ENCODE data around the gene DNAJB5. TPM values are rescaled to one million over a fixed set of nuclear protein-coding genes. Genes with fewer than 3 reads are reported as not detected.

DNAJB5 gene
- total RNA-seq, 4 donors from 2014 or later = 4.5 to 11.2 (median 9.0) TPM

DNA sequence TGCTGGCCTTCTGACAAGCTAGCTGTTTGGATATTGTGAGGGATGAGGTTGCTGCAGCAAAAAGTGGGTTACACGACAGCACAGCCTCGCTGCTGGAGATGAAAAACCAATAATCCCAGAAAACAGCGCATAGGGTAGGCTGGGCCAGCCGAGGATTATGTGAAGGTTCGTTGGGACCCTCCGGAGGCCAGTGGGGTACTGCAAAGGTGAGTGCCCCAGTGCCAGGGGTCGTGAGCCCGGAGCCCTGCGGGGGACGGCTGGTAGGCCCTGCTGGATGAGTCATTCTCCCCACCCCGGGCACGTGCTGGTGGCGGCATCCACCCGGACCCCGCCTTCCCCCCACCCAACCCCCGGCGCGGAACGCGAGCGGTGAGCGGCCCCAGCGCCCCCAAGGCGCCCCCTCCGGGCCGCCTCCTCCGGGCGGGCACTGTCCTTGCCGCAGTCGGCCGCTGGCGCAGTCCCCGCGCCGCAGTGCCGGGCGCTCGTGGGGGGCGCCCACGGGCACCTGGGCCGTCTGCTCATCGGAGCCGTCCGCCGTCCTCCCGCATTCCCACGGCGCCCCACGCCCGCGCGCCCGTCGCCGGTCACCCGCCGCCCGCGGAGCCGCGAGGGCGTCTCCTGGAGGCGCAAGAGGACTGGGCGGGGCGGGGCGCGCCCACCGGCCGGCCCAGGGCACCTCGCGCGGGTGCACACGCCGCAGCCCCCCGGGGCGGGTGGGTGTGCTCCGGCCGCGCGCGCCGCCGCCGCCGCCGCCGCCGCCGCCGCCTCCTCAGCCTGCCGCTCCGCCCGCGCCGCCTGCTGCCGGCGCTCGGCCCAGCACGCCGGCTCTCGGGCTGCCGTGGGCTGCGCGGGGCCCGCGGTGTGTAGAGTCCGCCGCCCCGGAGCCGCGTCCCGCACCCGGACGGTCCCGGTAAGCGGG is 31.8 kb upstream of the DNAJB5 start, which contains the start of gene PHF24:
TSS of gene PHF24 (plus strand) at position 794 of the 919 bp plus-strand sequence. CDS start 13,014 bp downstream, outside the sequence.
- H3K27me3 ChIP-seq = peaks cover 0 to 38% of the 10 kb centered on the region in 2 donors
- H3K27ac ChIP-seq = no peak within 1 kb of the TSS
- no peaks in the 10 kb centered on the region for H3K9me3 ChIP-seq
- peak within 1 kb of the TSS in 3 of 4 donors; percentile 25 to 57 (median 26) for H3K4me3 ChIP-seq
- DNase-seq (ENCODE audit: low spot score in 2 of 2) = no peak
- WGBS, 2 donors = 2 to 3% methylated on average over 24 to 29 of the region's 116 CpGs
- peaks cover 0 to 11% (median 4%) of the 10 kb centered on the region in 4 donors for H3K4me1 ChIP-seq
- H3K36me3 ChIP-seq = no peaks in the 10 kb centered on the region
- TF ChIP-seq CTCF (IDR thresholded peaks at IDR 0.05) (no peak), EP300 (IDR thresholded peaks at IDR 0.05) (no peak)

DNA sequence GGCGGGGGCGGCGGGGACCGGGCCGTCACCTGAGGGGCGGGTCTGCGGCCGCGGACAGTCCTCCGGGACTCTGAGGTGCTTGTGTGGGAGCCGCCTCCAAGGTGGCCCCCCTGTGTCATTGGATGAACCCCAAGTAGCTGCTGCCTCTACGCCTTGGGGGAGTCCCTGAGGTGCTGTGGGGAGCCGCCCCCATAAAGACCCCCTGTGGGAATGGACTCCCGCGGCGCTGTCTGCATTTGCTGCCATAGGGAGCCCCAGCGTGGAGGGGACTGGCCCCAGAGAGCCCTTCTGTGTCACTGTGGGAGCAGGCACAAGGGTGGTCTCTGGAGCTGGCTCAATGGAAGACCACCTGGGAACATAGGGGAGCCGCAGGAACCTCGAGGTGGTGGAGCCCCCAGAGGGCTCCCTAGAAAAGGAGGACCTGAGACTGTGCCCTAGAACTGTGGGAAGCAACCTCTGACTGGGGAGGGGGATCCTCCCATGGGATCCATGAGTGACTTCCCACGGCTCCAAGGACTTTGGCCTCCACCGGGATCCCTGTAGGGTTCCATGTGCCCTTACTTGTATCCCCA is 31.0 kb upstream of the DNAJB5 start:
- TF ChIP-seq POLR2A (IDR thresholded peaks at IDR 0.05) = no peak
- no peak for TF ChIP-seq EP300 (IDR thresholded peaks at IDR 0.05)
- no peak for TF ChIP-seq CTCF (IDR thresholded peaks at IDR 0.05)

GRCh38 chr9:34959461-34959860 is 30.1 kb upstream of the DNAJB5 start:
- H3K4me3 ChIP-seq = no peak overlapping the region
- DNase-seq (ENCODE audit: low spot score in 2 of 2) = no peak
- peaks cover 0 to 11% (median 4%) of the 10 kb centered on the region in 4 donors for H3K4me1 ChIP-seq
- TF ChIP-seq POLR2A (IDR thresholded peaks at IDR 0.05) = no peak
- no peak for TF ChIP-seq EP300 (IDR thresholded peaks at IDR 0.05)
- no peak for TF ChIP-seq CTCF (IDR thresholded peaks at IDR 0.05)
- H3K27ac ChIP-seq = no peak overlapping the region
- H3K9me3 ChIP-seq = no peaks in the 10 kb centered on the region
- H3K27me3 ChIP-seq = peaks cover 0 to 54% of the 10 kb centered on the region in 2 donors
- 88 to 91% methylated on average over 4 of the region's 4 CpGs for WGBS, 2 donors
- no peaks in the 10 kb centered on the region for H3K36me3 ChIP-seq

More for the DNA sequence above, 31.0 kb upstream of the DNAJB5 start:
- peaks cover 0 to 11% (median 4%) of the 10 kb centered on the region in 4 donors for H3K4me1 ChIP-seq
- H3K36me3 ChIP-seq = no peaks in the 10 kb centered on the region
- peaks cover 0 to 45% of the 10 kb centered on the region in 2 donors for H3K27me3 ChIP-seq
- H3K27ac ChIP-seq = no peak overlapping the region
- DNase-seq (ENCODE audit: low spot score in 2 of 2) = no peak
- H3K9me3 ChIP-seq = no peaks in the 10 kb centered on the region
- WGBS, 2 donors = 9 to 16% methylated on average over 12 to 15 of the region's 21 CpGs
- peak overlapping the region in 3 of 4 donors; percentile 25 to 57 (median 26) for H3K4me3 ChIP-seq

DNA sequence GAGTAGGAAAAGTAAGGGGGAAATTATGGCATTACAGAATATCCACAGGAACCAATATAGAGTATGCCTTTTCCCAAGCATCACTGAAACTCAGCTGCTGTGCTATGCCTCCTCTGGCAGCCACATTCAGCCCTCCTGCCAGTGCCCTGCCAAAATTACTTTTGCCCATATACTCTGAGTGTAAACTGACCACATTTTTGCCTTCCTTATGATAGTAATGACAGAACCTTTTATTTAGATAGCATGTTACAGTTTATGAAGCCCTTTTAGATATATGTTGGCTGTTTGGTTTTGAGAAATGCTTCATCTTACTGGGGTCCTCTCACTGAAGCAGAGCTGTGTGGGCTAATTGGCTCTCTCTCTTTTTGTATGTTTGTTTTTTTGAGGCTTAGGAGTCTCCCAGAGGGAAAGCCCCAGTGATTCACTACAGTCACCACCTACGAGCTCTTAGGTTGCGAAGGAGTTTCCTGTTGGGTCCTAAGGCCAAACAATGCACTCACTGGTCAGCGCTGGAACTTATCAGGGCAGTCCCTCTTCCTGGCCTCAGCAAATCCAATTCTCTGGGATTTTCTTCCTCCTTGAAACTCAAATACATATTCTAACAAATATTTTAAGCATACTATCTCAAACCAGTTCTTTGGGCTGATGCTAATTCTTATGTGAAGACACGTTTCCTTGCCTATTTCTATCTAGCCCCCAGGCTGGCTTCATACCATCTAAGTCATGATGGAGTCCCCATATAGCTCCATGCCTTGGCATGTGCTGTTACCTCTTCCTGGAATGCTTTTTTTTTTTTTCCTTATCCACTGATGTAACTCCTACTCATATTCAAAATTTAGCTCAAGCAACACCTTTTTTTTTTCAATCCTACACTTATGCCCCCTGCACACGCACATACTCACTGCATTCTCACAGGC is 27.7 kb upstream of the DNAJB5 start:
- 47 to 57% methylated on average over 5 of the region's 5 CpGs for WGBS, 2 donors
- peaks cover 0 to 62% of the 10 kb centered on the region in 2 donors for H3K27me3 ChIP-seq
- H3K27ac ChIP-seq = no peak overlapping the region
- H3K4me1 ChIP-seq = peaks cover 0 to 11% (median 4%) of the 10 kb centered on the region in 4 donors
- no peak overlapping the region for H3K4me3 ChIP-seq
- no peaks in the 10 kb centered on the region for H3K9me3 ChIP-seq
- no peak for TF ChIP-seq EP300 (IDR thresholded peaks at IDR 0.05)
- TF ChIP-seq POLR2A (IDR thresholded peaks at IDR 0.05) = no peak
- TF ChIP-seq CTCF (IDR thresholded peaks at IDR 0.05) = no peak
- H3K36me3 ChIP-seq = no peaks in the 10 kb centered on the region
- no peak for DNase-seq (ENCODE audit: low spot score in 2 of 2)
